Keratinocyte (primary cell): ENCODE measurements around the gene PPP1R37. TPM values are rescaled to one million over a fixed set of nuclear protein-coding genes. Genes with fewer than 3 reads are reported as not detected.
A peak's percentile ranks its signal among the peaks of the same experiment; 100 is the strongest.

ENCODE experiments used
- DNase-seq: peaks from one replicate; pipeline ENCODE4 v3.0.0-alpha.2; 2011; ENCODE audit warnings: low read depth, missing footprints, low spot score
- FAIRE-seq: peaks from 2 replicates; lab custom pipeline; 2011; peaks lifted over from hg19 to GRCh38; lab: Jason Lieb, UNC
- H2AFZ ChIP-seq: 2 replicates; pipeline ENCODE4 v1.6.0; 2012; ENCODE audit warnings: low read length, control low read depth, inconsistent platforms; ENCODE audit not compliant: control insufficient read depth
- H3K27ac ChIP-seq: 2 replicates; pipeline ENCODE4 v1.5.1; 2011; ENCODE audit warnings: low read length; ENCODE audit not compliant: control insufficient read depth, insufficient read depth
- H3K27me3 ChIP-seq: 3 replicates; pipeline ENCODE4 v1.6.0; 2011; ENCODE audit warnings: low read length; ENCODE audit not compliant: control insufficient read depth, insufficient read depth; ENCODE audit errors: extremely low read depth
- H3K36me3 ChIP-seq, 2 experiments: 2 replicates in 1 of 2; 3 replicates in 1 of 2; pipeline ENCODE4 v1.5.1; 2011; ENCODE audit warnings: low read length in 2 of 2, mild to moderate bottlenecking in 1 of 2; ENCODE audit not compliant: control insufficient read depth in 2 of 2, insufficient read depth in 2 of 2; ENCODE audit errors: extremely low read depth in 1 of 2
- H3K4me1 ChIP-seq: 3 replicates; pipeline ENCODE4 v1.5.1; 2011; ENCODE audit warnings: low read length; ENCODE audit not compliant: control insufficient read depth, insufficient read depth; ENCODE audit errors: extremely low read depth
- H3K4me2 ChIP-seq: 3 replicates; pipeline ENCODE4 v1.6.0; 2011; ENCODE audit warnings: low read depth, low read length; ENCODE audit not compliant: control insufficient read depth, insufficient read depth; ENCODE audit errors: extremely low read depth
- H3K4me3 ChIP-seq, 3 experiments: fragments of 200-600 bp in 1 of 3; sonication (generic) in 1 of 3; 2 replicates in 2 of 3; 3 replicates in 1 of 3; pipeline ENCODE4 v1.5.1; 2011 to 2016; ENCODE audit warnings: low read length in 3 of 3, mild to moderate bottlenecking in 3 of 3, control low read depth in 2 of 3, inconsistent platforms in 1 of 3, low read depth in 1 of 3, mixed read lengths in 1 of 3, mixed run types in 1 of 3, moderate library complexity in 1 of 3; ENCODE audit not compliant: control insufficient read depth in 2 of 3, insufficient read depth in 2 of 3; ENCODE audit errors: extremely low read depth in 1 of 3
- H3K79me2 ChIP-seq: 2 replicates; pipeline ENCODE4 v1.6.0; 2012; ENCODE audit warnings: low read length; ENCODE audit not compliant: control insufficient read depth, insufficient read depth
- H3K9ac ChIP-seq: 3 replicates; pipeline ENCODE4 v1.6.0; 2011; ENCODE audit warnings: low read length; ENCODE audit not compliant: control insufficient read depth, insufficient read depth; ENCODE audit errors: extremely low read depth
- H3K9me1 ChIP-seq: 3 replicates; pipeline ENCODE4 v1.6.0; 2011; ENCODE audit warnings: low read length; ENCODE audit not compliant: control insufficient read depth, insufficient read depth; ENCODE audit errors: extremely low read depth
- H3K9me3 ChIP-seq: 2 replicates; pipeline ENCODE4 v1.5.1; 2012; ENCODE audit warnings: low read depth, low read length; ENCODE audit not compliant: control insufficient read depth
- H4K20me1 ChIP-seq: 3 replicates; pipeline ENCODE4 v1.6.0; 2011; ENCODE audit warnings: low read length; ENCODE audit not compliant: control insufficient read depth, insufficient read depth; ENCODE audit errors: extremely low read depth
- EZH2 ChIP-seq: IDR thresholded peaks from one replicate; pipeline ENCODE4 v1.6.1; 2012; ENCODE audit warnings: inconsistent platforms, mild to moderate bottlenecking, low read length, moderate library complexity
- dilution Hi-C: fragments of 300-500 bp; cut with MboI; formaldehyde crosslinking; loops from one replicate; pipeline ENCODE4 v1.7.0; 2020; ENCODE audit warnings: low sequenced_read_pairs; ENCODE audit not compliant: extremely low pct_ligation_motif_present
- polyA plus RNA-seq, 5 experiments: library from polyadenylated mRNA; depleted of rRNA in 3 of 5; stranded (reverse) in 3 of 5; stranded (forward) in 1 of 5; unstranded in 1 of 5; fragments of >200 nt; gene quantifications; 1 replicate in 1 of 5; 2 replicates in 3 of 5; 3 replicates in 1 of 5; pipeline versions ENCODE4 v1.2.1 to v1.2.3, GENCODE V29; 2011 to 2012; ENCODE audit warnings: missing spikeins in 2 of 5, low read depth in 1 of 5, low replicate concordance in 1 of 5
- TF ChIP-seq, protein P1 (sequence below), 3 experiments: IDR thresholded peaks in 1 of 3; conservative IDR thresholded peaks in 1 of 3; optimal IDR thresholded peaks in 1 of 3; 2 replicates in 2 of 3; 3 replicates in 1 of 3; pipeline versions ENCODE3 to v1.5.1; 2011; ENCODE audit warnings: low read length in 3 of 3, mild to moderate bottlenecking in 3 of 3, moderate library complexity in 2 of 3, control low read depth in 1 of 3, inconsistent platforms in 1 of 3; ENCODE audit not compliant: insufficient read depth in 2 of 3; ENCODE audit errors: extremely low read depth in 1 of 3

PPP1R37 gene
- polyA plus RNA-seq, 1 donor (not counting 4 experiments of a cell fraction or from before 2014, with no cell fraction given): 8.6 TPM

DNA sequence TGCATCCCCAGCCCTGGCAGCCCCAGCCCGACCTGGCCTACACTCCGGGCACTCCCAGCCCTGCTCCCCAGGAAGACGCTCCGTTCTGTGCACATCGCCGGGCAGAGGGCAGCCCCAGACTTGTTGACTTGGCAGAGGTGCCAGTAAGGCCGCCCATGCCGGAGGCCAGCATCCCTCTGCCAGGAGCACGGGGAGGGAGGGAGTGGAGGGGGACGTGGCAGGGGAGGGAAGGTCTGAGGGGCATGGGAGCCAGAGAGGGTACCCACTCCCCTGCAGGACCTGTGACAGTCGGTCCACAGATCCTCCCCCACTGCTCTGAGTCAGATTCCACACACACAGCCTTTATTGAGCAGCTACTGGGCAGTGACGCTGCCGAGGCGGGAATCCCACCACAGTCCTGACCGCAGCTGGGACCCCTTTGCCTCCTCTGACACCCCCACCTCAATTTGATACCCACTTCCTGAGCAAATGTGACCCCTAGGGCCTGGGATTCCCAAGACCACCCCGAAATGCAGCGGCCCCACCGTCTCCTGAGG, 69.7 kb downstream of the PPP1R37 start:
- Histone ChIP-seq H3K9me3 (no peaks in the 10 kb centered on the region), H3K79me2 (no peaks in the 10 kb centered on the region), H4K20me1 (peaks cover 2% of the 10 kb centered on the region), H3K36me3 (no peaks in the 10 kb centered on the region), H3K4me3 (peak overlapping the region in 2 of 3 experiments; percentile 7 to 22), H3K27me3 (no peaks in the 10 kb centered on the region), H3K9ac (peak overlapping the region; percentile 37), H3K9me1 (no peaks in the 10 kb centered on the region), H3K4me2 (peak overlapping the region; percentile 66), H3K4me1 (peaks cover 49% of the 10 kb centered on the region), H2AFZ (peak overlapping the region; percentile 5), H3K27ac (no peak overlapping the region)
- dilution Hi-C loops: no loop called here
- DNase-seq (no peak), FAIRE-seq (peak; percentile 57)
- TF ChIP-seq, protein P1, sequence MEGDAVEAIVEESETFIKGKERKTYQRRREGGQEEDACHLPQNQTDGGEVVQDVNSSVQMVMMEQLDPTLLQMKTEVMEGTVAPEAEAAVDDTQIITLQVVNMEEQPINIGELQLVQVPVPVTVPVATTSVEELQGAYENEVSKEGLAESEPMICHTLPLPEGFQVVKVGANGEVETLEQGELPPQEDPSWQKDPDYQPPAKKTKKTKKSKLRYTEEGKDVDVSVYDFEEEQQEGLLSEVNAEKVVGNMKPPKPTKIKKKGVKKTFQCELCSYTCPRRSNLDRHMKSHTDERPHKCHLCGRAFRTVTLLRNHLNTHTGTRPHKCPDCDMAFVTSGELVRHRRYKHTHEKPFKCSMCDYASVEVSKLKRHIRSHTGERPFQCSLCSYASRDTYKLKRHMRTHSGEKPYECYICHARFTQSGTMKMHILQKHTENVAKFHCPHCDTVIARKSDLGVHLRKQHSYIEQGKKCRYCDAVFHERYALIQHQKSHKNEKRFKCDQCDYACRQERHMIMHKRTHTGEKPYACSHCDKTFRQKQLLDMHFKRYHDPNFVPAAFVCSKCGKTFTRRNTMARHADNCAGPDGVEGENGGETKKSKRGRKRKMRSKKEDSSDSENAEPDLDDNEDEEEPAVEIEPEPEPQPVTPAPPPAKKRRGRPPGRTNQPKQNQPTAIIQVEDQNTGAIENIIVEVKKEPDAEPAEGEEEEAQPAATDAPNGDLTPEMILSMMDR (optimal IDR thresholded peaks at IDR 0.05 in 1 of 3, IDR thresholded peaks at IDR 0.05 in 1 of 3, conservative IDR thresholded peaks at IDR 0.05 in 1 of 3; ENCODE audit: extremely low read depth in 1 of 3, insufficient read depth in 2 of 3, low read length in 3 of 3): no peak
- no peak for TF ChIP-seq EZH2

DNA sequence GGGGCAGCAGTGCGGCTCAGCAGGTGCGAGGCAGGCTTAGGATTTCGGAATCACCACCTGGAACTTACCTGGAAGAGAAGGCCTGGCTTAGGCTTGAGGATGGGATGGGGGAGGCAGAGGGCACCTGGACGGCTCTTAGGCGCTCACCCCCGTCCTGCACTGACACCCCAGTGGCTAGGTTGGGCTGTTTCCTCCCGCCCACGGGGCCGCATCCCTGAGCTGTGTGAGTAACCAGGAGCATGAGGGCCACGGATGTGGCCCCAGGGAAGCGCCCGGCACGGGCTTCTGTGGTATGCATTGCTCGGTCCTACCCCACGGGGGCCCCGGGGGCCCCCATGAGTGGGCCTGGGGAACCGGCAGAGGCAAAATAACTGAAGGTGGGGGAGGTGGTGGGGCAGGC, 70.2 kb downstream of the PPP1R37 start:
- H3K9ac ChIP-seq: no peak overlapping the region
- FAIRE-seq: no peak
- H3K4me1 ChIP-seq: peaks cover 49% of the 10 kb centered on the region
- H3K4me3 ChIP-seq: no peak overlapping the region
- dilution Hi-C loops: no loop called here
- H3K9me1 ChIP-seq: no peaks in the 10 kb centered on the region
- no peak for DNase-seq
- TF ChIP-seq, protein P1 (optimal IDR thresholded peaks at IDR 0.05 in 1 of 3, IDR thresholded peaks at IDR 0.05 in 1 of 3, conservative IDR thresholded peaks at IDR 0.05 in 1 of 3; ENCODE audit: extremely low read depth in 1 of 3, insufficient read depth in 2 of 3, low read length in 3 of 3): no peak
- TF ChIP-seq EZH2: no peak
- no peak overlapping the region for H3K27ac ChIP-seq
- H3K9me3 ChIP-seq: no peaks in the 10 kb centered on the region
- H3K36me3 ChIP-seq: no peaks in the 10 kb centered on the region
- H2AFZ ChIP-seq: no peak overlapping the region
- no peaks in the 10 kb centered on the region for H3K79me2 ChIP-seq
- H3K27me3 ChIP-seq: no peaks in the 10 kb centered on the region
- peaks cover 2% of the 10 kb centered on the region for H4K20me1 ChIP-seq
- peak overlapping the region; percentile 66 for H3K4me2 ChIP-seq
